ENCODE data around the gene TMX2.

Gene TMX2

DNA sequence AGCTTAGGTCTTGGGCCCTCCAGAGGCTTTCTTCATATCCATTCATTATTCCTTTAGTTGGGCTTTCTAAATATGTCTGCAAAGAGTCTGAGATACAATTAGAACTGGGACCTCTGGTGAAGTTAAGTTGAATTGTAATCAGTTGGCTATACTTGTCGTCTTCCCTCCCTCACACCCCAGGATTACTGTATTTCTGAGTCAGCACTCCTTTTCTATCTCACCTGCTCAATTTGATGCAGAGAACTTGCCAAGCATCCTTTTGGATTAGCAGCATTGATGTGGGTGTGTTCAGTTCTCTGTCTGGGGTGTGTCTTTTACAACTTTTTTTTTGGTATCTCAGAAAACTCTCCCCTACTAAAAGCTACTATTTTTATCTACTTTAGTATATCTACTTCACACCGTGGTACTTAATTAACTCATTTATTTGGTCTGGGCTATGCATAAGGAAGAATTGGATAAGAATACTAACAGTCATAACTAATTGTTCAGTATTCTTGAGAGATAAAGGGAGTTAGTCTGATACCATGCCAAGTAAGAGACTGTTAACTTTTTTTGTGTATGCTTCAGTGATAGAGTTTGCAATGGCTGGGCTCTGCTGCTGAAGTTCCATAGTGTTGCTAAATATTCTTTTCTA, 64.3 kb downstream of the TMX2 start:
- no peak overlapping the region for H3K9ac ChIP-seq (ENCODE audit: insufficient read length)
- H3K36me3 ChIP-seq (ENCODE audit: insufficient read depth, low read length) = 0 out of 2 replicates have a peak, but pooled peaks cover 11% of the 10 kb centered on the region
- H3K27ac ChIP-seq = peak overlapping the region; percentile 97
- H3K9me3 ChIP-seq (ENCODE audit: low read depth, low read length) = no peaks in the 10 kb centered on the region
- DNase-seq (ENCODE audit: low read depth, low spot score) = no peak
- H3K4me3 ChIP-seq = no peak overlapping the region
- TF ChIP-seq POLR2AphosphoS5 (IDR thresholded peaks at IDR 0.05; ENCODE audit: borderline replicate concordance, low read depth, low read length) (no peak), EZH2 (IDR thresholded peaks at IDR 0.05) (no peak), FOXP2 (optimal IDR thresholded peaks at IDR 0.05; ENCODE audit: control extremely low read depth, extremely low read length, insufficient read depth) (no peak)

DNA sequence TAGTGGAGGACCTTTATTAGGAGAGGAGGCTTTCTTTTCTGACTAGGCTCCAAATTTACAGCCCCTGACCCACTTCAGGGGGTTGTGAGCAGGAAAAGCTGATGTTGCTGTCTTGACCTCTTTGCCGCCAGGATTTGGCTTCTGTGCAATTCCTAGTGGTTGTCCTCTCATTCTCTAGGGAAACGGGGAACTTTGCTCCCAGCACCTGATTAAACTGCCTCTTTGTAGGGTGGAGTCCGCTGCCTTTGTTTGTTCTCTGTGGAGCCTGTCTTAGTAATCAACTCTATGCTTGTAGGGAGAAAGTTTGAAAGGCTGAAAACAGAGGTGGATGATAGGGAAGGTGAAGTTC, 65.5 kb downstream of the TMX2 start:
- H3K36me3 ChIP-seq (ENCODE audit: insufficient read depth, low read length) = 0 out of 2 replicates have a peak, but pooled peaks cover 12% of the 10 kb centered on the region
- H3K9ac ChIP-seq (ENCODE audit: insufficient read length) = peak overlapping the region; percentile 69
- peak overlapping the region; percentile 74 for H3K4me3 ChIP-seq
- DNase-seq (ENCODE audit: low read depth, low spot score) = no peak
- TF ChIP-seq EZH2 (IDR thresholded peaks at IDR 0.05) (no peak), FOXP2 (optimal IDR thresholded peaks at IDR 0.05; ENCODE audit: control extremely low read depth, extremely low read length, insufficient read depth) (no peak), POLR2AphosphoS5 (IDR thresholded peaks at IDR 0.05; ENCODE audit: borderline replicate concordance, low read depth, low read length) (no peak)
- no peaks in the 10 kb centered on the region for H3K9me3 ChIP-seq (ENCODE audit: low read depth, low read length)
- H3K27ac ChIP-seq = peak overlapping the region; percentile 97

DNA sequence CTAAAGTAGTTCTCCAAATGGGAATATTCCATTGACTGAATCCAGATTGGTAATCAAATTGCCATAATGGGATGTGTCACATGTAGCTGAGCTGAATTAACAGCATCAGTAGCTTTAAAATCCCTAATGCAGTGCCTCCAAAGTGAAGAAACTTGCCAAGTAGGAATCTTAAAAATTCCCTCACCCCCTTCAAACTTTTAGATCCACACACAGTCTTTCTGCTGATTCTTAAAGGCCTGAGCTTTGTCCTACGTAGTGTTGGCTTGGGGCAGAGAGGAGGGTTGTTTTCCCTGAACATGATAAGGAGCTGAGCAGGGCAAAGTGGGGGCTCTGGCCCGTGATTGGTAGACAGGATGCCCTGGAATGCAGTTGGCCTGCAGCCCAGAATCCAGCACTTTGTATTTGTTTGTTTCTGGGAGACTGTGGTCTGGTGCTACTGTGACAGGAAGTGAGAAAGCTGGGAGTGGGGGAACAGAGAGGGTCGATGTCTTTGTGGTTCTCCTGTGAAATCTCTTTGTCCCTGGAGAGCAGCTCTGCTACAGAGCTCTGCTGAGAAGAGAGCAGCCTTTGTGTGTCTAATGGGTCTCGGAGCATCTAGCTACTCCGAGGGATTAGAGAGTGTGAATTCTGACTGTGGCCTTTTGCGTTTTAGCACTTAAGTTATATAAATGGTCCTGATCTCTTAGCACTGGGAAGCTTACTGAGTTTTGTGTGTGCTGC, 66.1 kb downstream of the TMX2 start:
- Histone ChIP-seq H3K9me3 (ENCODE audit: low read depth, low read length) (no peaks in the 10 kb centered on the region), H3K9ac (ENCODE audit: insufficient read length) (peak overlapping the region; percentile 69), H3K36me3 (ENCODE audit: insufficient read depth, low read length) (0 out of 2 replicates have a peak, but pooled peaks cover 12% of the 10 kb centered on the region), H3K27ac (peak overlapping the region; percentile 97), H3K4me3 (peak overlapping the region; percentile 74)
- peak; percentile 99 for DNase-seq (ENCODE audit: low read depth, low spot score)
- TF ChIP-seq FOXP2 (optimal IDR thresholded peaks at IDR 0.05; ENCODE audit: control extremely low read depth, extremely low read length, insufficient read depth) = peak; percentile 99
- TF ChIP-seq POLR2AphosphoS5 (IDR thresholded peaks at IDR 0.05; ENCODE audit: borderline replicate concordance, low read depth, low read length) = peak; percentile 55; the same call in 1 of the 2 replicates
- TF ChIP-seq EZH2 (IDR thresholded peaks at IDR 0.05) = no peak

DNA sequence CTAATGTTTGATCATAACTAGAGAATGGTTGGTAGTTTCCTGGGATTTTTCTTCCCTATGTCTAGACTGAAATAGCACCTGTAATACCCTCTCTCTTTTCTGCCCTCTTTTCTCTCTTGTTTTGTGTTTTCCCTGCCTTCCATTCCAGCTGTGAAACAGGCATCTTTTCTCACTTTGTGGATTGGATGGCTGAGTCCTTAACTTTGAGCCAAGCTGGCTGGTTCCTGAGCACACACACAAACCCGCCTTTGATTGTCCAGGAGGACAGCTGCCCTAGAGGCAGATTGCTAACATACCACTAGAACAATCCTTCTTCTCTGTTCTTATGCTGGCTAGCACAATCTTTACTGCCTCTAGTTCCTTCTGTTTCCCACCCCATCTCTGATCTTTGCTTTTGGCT, 66.9 kb downstream of the TMX2 start:
- Histone ChIP-seq H3K4me3 (peak overlapping the region; percentile 74), H3K27ac (peak overlapping the region; percentile 97), H3K36me3 (ENCODE audit: insufficient read depth, low read length) (0 out of 2 replicates have a peak, but pooled peaks cover 12% of the 10 kb centered on the region), H3K9ac (ENCODE audit: insufficient read length) (peak overlapping the region; percentile 58), H3K9me3 (ENCODE audit: low read depth, low read length) (no peaks in the 10 kb centered on the region)
- DNase-seq (ENCODE audit: low read depth, low spot score) = no peak
- no peak for TF ChIP-seq FOXP2 (optimal IDR thresholded peaks at IDR 0.05; ENCODE audit: control extremely low read depth, extremely low read length, insufficient read depth)
- TF ChIP-seq POLR2AphosphoS5 (IDR thresholded peaks at IDR 0.05; ENCODE audit: borderline replicate concordance, low read depth, low read length) = no peak
- TF ChIP-seq EZH2 (IDR thresholded peaks at IDR 0.05) = no peak

DNA sequence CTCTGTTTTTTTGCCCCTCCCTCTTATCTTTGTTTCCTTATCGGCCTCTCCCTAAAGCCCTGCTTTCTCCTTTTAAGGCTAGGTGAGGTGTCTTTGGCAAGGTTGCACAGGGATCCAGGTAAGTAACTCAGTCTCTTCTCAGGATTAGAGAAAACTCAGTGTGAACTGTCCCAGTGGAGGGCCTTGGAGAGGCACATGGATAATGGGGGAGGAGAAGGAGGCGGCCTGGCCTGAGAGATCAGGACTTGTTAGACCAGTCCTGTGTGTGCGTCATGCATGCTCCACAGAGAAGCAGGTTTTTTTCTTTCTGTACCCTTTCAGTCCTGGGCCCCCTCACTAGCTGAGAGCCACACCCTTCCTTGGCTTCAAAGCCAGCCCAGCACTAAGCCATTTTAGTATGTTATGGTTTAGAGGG, 69.1 kb downstream of the TMX2 start:
- no peak overlapping the region for H3K4me3 ChIP-seq
- 0 out of 2 replicates have a peak, but pooled peaks cover 12% of the 10 kb centered on the region for H3K36me3 ChIP-seq (ENCODE audit: insufficient read depth, low read length)
- no peak overlapping the region for H3K27ac ChIP-seq
- TF ChIP-seq FOXP2 (optimal IDR thresholded peaks at IDR 0.05; ENCODE audit: control extremely low read depth, extremely low read length, insufficient read depth) = no peak
- TF ChIP-seq POLR2AphosphoS5 (IDR thresholded peaks at IDR 0.05; ENCODE audit: borderline replicate concordance, low read depth, low read length) = no peak
- no peak overlapping the region for H3K9ac ChIP-seq (ENCODE audit: insufficient read length)
- DNase-seq (ENCODE audit: low read depth, low spot score) = no peak
- H3K9me3 ChIP-seq (ENCODE audit: low read depth, low read length) = no peaks in the 10 kb centered on the region

DNA sequence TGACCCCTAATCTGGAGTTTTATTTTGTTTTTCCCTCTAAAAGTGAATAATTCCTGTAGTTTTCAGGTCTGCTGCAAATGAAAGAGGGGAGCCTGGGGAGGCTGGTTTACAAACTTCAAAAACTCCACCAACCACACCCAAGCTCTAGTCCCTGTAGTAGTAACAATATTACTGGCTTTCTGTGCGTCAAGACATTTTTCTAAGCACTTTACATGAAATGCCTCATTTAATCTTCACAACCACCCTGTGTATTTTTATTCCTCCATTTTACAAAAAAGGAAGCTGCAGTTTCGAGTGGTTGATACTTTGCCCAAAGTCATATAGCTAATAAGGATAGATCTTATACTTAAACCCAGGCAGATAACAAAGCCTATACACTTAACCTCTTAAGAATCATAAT, 72.7 kb downstream of the TMX2 start:
- H3K36me3 ChIP-seq (ENCODE audit: insufficient read depth, low read length) = 0 out of 2 replicates have a peak, but pooled peaks cover 12% of the 10 kb centered on the region
- no peak overlapping the region for H3K9ac ChIP-seq (ENCODE audit: insufficient read length)
- H3K27ac ChIP-seq = no peak overlapping the region
- no peak overlapping the region for H3K4me3 ChIP-seq
- DNase-seq (ENCODE audit: low read depth, low spot score) = no peak
- no peak for TF ChIP-seq POLR2AphosphoS5 (IDR thresholded peaks at IDR 0.05; ENCODE audit: borderline replicate concordance, low read depth, low read length)
- TF ChIP-seq EZH2 (IDR thresholded peaks at IDR 0.05) = no peak
- no peak for TF ChIP-seq FOXP2 (optimal IDR thresholded peaks at IDR 0.05; ENCODE audit: control extremely low read depth, extremely low read length, insufficient read depth)
- no peaks in the 10 kb centered on the region for H3K9me3 ChIP-seq (ENCODE audit: low read depth, low read length)

DNA sequence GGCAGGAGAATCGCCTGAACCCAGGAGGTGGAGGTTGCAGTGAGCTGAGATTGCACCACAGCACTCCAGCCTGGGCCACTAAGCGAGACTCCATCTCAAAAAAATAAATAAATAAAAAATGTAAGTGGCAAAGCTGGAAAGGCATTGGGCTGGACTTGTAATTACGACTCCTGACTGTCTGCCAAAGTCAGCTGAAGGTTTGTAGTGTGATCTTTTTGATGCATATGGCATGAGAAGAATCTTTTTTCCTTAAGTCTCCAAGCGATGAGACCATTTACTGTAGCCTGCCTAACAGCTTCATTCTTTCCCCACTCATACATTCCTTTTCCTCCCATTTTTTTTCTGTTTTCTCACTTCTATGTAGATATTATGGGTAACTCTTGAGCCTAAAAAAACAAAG, 74.0 kb downstream of the TMX2 start:
- Histone ChIP-seq H3K27ac (0 out of 2 replicates have a peak overlapping the region, but pooled peaks have one; percentile 11), H3K9me3 (ENCODE audit: low read depth, low read length) (no peaks in the 10 kb centered on the region), H3K4me3 (no peak overlapping the region), H3K9ac (ENCODE audit: insufficient read length) (no peak overlapping the region), H3K36me3 (ENCODE audit: insufficient read depth, low read length) (peaks cover 7% of the 10 kb centered on the region; the same call in 1 of the 2 replicates)
- DNase-seq (ENCODE audit: low read depth, low spot score) = no peak
- TF ChIP-seq FOXP2 (optimal IDR thresholded peaks at IDR 0.05; ENCODE audit: control extremely low read depth, extremely low read length, insufficient read depth) = no peak
- TF ChIP-seq EZH2 (IDR thresholded peaks at IDR 0.05) = no peak
- no peak for TF ChIP-seq POLR2AphosphoS5 (IDR thresholded peaks at IDR 0.05; ENCODE audit: borderline replicate concordance, low read depth, low read length)

DNA sequence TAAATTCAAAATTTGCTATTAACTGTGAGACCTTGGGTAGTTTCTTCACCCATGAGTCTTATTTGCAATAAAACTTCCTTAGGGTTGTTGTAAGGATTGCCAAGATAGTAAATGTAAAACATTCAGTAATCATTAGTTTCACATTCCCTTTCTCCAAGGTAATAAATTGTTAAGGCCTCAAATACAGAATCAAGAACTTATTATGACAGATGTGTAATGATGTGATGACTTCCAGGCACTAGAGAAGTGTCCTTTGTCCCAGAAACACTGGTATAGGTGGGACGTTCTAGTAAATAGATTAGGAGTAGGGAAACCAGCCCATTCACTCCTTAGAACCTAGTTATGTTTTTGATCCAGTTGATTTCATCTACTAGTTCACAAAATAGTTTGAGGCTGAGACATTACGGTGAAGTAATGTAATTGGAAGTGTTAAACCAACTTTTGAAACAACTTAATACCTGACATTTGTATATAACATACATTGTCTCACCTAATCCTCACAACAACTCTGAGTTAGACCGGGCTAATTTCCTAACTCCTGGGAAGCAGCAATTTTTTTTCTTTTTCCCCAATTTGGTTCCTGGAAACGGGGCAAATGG, 74.7 kb downstream of the TMX2 start:
- H3K27ac ChIP-seq = peak overlapping the region; percentile 11; the same call in 1 of the 2 replicates
- no peak overlapping the region for H3K4me3 ChIP-seq
- no peaks in the 10 kb centered on the region for H3K9me3 ChIP-seq (ENCODE audit: low read depth, low read length)
- DNase-seq (ENCODE audit: low read depth, low spot score) = no peak
- H3K36me3 ChIP-seq (ENCODE audit: insufficient read depth, low read length) = peaks cover 7% of the 10 kb centered on the region; the same call in 1 of the 2 replicates
- no peak for TF ChIP-seq POLR2AphosphoS5 (IDR thresholded peaks at IDR 0.05; ENCODE audit: borderline replicate concordance, low read depth, low read length)
- no peak for TF ChIP-seq FOXP2 (optimal IDR thresholded peaks at IDR 0.05; ENCODE audit: control extremely low read depth, extremely low read length, insufficient read depth)
- TF ChIP-seq EZH2 (IDR thresholded peaks at IDR 0.05) = no peak
- no peak overlapping the region for H3K9ac ChIP-seq (ENCODE audit: insufficient read length)
